NCI-H187 (cell line): ENCODE measurements around the gene CCDC177.
A peak's percentile ranks its signal among the peaks of the same experiment; 100 is the strongest.

Source experiments
- DNase-seq, 2 experiments: peaks; one replicate each; lab custom pipeline; 2025; lab: John Stamatoyannopoulos, UW

Gene CCDC177

GRCh38 chr14:69567563-69567962 lies 7.1 kb downstream of the CCDC177 start:
- no peak for DNase-seq

- DNase-seq = no peak
Observed at GRCh38 chr14:69561893-69562292, 12.8 kb downstream of the CCDC177 start.

- DNase-seq = no peak
Observed at GRCh38 chr14:69560826-69561225, 13.8 kb downstream of the CCDC177 start.

- peak; percentile 28 to 42 for DNase-seq
Observed at GRCh38 chr14:69559581-69560011, 15.1 kb downstream of the CCDC177 start.

GRCh38 chr14:69558774-69559173 lies 15.9 kb downstream of the CCDC177 start:
- DNase-seq = no peak

- no peak for DNase-seq
Observed at GRCh38 chr14:69554500-69554899, 20.2 kb downstream of the CCDC177 start.

GRCh38 chr14:69553252-69553651 lies 21.4 kb downstream of the CCDC177 start:
- no peak for DNase-seq

GRCh38 chr14:69551511-69551910 lies 23.2 kb downstream of the CCDC177 start:
- no peak for DNase-seq

- no peak for DNase-seq
Observed at GRCh38 chr14:69548566-69548965, 26.1 kb downstream of the CCDC177 start.

GRCh38 chr14:69547701-69548348 lies 26.8 kb downstream of the CCDC177 start:
- DNase-seq = no peak

GRCh38 chr14:69543341-69544115 lies 31.1 kb downstream of the CCDC177 start:
- DNase-seq = no peak

- no peak for DNase-seq
Observed at GRCh38 chr14:69542311-69542710, 32.4 kb downstream of the CCDC177 start.

- no peak for DNase-seq
Observed at GRCh38 chr14:69540654-69541335, 33.9 kb downstream of the CCDC177 start.

- no peak for DNase-seq
Observed at GRCh38 chr14:69539631-69540410, 34.9 kb downstream of the CCDC177 start.

GRCh38 chr14:69538766-69539165 lies 35.9 kb downstream of the CCDC177 start:
- DNase-seq = no peak

- DNase-seq = no peak
Observed at GRCh38 chr14:69537900-69538299, 36.8 kb downstream of the CCDC177 start.

- DNase-seq = no peak
Observed at GRCh38 chr14:69536971-69537370, 37.7 kb downstream of the CCDC177 start.

- DNase-seq = peak in 1 of 2 experiments; percentile 55
Observed at GRCh38 chr14:69535230-69535848, 39.3 kb downstream of the CCDC177 start.

- DNase-seq = no peak
Observed at GRCh38 chr14:69532561-69533340, 41.9 kb downstream of the CCDC177 start.

- DNase-seq = no peak
Observed at GRCh38 chr14:69531135-69531534, 43.5 kb downstream of the CCDC177 start.

- DNase-seq = no peak
Observed at GRCh38 chr14:69530095-69530494, 44.6 kb downstream of the CCDC177 start.
